HL-60/S4 (cell line): ENCODE measurements around the gene PCSK2.

ENCODE experiments used
- in situ Hi-C: fragments of 300-500 bp; cut with MboI; formaldehyde crosslinking; loops from 2 replicates; pipeline ENCODE4 v1.14.3; 2022; ENCODE audit warnings: low sequenced_read_pairs

The PCSK2 gene

DNA sequence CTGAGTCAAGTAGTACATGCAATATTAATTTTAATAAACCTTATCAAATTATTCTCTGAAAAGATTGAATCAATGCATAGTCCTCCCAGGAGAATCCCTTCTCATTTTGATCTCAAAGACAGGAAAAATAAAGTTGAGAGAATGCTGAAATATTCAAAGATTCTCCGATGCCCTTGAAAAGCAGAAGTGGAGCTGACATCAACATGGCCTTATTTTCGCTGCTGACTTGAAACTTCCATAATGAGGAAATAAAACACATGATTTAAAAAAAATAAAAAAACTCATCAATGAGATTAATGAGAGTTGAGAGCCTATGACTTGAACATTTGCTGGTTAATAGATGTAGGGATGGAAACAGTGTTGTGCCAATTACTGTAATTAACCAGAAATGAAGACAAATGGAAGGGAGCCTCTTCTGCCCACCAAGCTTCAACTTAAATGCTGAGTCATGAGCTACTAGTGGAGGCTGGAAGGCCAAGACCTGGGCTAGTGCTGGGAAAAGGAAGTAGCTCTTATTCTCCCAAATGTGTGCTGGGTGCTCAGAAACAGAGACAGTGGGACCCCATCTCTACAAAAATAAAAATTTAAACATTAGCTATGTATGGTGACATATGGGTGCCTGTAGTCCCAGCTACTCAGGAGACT, 164.4 kb downstream of the PCSK2 start:
- in situ Hi-C loops = no loop called here

DNA sequence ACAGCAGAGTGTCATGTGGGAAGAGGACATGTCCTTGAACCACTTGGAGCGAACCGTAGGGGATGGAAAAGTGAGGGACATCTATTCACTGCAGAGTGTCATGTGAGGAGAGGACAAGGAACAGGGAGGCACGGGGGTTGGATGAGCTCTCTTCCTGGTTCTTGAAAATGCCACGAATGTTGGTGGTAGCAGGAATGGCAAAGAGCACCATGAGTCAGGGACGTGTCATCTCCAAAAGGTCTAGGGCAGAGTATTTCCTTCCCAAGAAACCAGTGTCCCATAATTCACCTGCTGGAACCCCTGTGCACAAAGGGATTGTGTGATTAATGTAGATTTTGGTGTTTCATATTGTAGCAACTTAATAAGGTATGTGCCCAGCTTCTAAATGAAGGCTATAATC, 167.6 kb downstream of the PCSK2 start:
- in situ Hi-C loops = no loop called here

DNA sequence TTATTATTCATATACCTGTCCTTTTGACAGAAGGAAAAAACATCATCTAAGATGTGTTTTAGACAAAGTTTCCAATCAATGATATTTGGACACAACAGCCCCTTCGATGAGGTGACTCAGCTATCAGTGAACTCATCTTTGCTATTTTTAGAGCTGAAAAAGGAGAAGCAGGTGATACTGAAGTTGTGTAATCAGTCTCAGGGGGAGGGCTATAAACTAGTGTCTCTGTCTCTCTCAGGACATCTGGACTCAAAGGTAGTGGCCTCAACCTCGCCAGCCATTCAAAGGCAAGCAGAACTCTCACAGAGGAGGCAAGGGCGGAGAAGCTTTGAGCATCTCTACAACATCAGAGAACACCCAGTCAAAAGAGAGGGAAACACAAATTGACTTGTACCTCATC, 168.9 kb downstream of the PCSK2 start:
- in situ Hi-C loops = no loop called here

DNA sequence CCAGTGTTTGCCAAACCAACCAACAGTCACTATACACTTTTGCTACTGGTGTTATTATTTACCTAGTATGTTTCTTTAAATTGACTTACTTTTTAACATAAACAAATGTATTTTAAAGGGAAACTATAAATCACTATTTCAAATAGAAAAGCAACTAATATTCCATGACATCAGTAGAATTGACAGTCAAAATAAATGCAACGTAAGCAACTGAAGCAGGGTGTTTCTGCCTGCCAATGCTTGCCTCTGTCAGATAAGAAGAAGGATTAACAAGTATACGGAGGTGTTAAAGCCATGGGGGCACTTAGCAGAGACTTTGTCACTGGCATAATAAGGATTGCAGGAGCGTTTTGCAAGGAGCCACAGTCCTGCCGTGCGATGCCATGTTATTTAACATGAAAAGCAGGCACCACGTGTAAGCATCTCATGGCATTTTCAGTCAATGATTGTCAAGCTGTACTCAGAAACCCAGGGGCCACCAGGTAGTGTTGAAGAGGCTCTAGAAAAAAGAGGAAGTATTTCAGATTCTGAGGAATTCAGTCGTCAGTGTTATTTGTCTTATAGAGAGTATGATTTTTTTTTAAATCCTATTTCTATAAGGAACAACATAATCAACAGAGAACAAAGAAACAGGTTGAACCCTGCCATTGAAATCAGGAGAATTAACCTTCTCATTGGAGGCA, 172.6 kb downstream of the PCSK2 start:
- in situ Hi-C loops = no loop called here

DNA sequence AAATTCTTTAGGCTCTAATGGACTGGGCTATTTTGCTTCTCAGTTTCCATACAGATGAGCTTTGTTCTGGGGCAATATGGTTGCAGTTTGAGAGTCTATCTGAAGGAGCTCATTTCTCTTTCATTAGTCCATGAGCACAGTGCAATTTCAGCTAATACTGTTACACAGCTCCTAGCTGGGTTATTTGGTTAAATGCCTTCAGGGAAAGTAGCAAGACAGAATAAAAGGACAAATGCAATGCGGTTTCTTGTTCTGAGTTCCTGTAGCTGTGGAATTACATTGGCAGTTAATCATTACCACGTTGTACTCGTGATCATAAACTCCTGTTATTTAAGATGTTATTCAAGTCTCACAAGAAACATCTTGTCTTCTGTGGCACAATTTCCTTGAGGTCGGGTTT, 176.6 kb downstream of the PCSK2 start:
- in situ Hi-C loops = no loop called here

DNA sequence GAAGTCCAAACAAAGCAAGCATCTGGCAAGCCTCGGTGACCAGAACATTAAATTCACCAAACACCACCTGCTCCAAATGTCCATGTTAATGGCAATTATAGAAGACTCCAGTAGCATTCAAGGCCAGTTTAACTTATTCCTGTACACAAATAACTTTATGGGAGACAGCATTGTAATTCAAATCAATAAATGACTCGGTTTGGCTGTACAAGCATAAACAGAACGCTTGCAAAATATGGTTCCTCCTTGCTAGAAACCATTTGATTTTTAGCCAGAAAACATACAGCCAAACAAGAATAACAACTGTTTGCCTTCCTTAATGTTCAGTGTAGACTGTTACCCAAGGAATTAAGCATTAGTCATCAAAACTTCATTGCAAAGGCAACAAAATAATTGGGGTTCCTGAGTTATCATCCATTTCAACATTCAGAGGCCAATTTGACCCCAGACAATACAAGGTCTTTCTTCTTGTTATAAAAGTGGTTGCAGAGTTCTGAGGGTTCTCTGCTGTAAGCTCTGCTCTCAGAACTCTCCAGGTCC, 179.3 kb downstream of the PCSK2 start:
- in situ Hi-C loops = no loop called here

DNA sequence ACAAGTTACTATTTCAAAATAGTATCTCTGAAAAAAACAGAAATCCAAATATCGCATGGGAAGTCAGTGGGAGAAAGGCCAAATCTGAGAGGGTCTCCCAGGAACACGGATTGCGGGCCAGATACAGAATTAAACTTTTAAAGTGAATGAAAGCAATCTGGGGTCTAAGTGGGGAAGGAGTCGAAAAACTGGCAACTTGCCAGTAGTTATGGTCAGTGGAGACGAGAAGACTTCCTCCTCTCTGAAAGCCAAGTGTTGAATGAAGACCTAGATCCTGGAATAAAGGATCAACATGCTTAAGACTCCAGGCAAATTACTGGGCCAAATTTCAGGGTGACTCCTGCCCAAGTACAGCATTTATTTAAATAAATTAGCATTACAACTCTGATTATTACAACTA, 180.7 kb downstream of the PCSK2 start:
- in situ Hi-C loops = no loop called here

DNA sequence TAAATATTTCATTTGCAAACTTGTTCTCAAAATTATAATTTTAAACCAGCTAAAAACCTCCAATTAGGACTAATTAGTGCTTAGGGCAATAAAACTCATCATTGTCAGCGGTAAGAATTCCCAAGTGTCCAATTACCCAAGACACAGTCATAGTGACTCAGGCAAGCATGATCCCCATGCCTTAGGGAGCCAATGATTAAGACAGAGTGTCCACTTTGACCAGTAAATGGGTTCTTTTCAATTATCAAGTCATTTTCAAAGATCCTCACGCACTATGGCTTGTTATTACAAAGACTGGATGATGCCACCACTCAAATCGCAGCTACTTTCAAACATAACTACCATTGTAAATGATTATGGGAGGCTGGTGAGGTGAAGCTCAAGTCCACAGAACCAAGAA, 190.4 kb downstream of the PCSK2 start:
- in situ Hi-C loops = no loop called here

DNA sequence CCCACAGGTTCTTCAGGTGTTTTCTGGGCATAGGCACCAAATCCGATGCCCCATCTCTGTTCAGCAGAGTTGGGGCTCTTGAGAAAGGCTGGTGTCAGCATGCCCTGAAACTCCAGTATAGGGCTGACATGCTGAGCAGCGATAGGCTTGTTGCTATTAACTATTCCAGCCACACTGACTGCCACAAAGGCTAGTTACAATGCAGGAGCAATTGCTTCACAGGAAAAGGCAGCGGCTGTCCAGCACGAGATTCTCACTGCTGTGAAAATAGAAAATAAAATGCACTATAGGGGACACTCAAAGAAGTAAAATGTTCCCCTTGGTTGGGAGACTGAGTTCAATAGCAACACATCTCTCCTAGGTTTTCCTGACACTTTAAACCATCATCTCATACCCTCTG, 191.9 kb downstream of the PCSK2 start:
- in situ Hi-C loops = no loop called here

DNA sequence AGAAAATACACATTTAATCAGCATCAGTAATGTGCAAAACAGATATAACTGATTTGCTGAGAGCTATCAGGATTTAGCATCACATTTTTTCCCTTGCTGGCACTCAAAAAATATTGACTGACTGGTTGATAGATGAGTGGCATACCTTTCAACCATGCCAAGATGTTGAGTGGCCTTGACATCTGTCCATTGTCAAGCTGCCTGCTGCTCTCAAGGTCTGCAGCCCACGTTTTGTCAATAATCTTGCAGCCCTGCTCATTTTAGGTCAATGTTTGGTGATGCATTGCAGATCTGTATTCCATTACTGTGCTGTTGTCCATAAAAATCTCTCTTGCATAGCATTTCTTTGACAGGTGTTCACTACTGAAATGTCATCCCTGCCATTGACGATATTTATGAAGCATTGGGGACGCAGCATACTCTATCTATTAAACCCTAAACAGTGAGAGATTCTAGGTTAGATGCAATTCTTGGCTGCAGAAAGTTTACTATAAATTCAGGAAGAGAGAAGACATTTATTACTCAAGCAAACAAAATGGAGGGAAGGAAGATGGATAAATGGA, 192.7 kb downstream of the PCSK2 start:
- in situ Hi-C loops = no loop called here

DNA sequence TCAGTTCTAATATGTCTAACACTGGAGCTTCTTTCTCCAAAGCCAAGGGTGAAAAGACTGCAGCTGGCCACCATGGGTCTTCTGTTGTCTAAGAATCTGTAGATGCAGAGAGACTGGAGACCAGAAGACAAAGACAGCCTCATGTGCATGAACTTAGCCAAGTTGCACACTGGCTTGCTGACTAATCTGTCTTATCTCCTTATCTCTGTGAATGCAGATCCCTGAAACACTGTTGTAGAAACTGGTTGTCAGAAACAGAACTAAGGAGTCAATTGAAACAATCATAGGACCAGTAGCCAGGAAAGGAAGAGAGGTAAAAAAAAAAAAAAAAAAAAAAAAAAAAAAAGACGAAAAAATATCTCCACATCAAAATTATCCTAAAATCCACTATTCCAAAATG, 194.7 kb downstream of the PCSK2 start:
- in situ Hi-C loops = no loop called here

DNA sequence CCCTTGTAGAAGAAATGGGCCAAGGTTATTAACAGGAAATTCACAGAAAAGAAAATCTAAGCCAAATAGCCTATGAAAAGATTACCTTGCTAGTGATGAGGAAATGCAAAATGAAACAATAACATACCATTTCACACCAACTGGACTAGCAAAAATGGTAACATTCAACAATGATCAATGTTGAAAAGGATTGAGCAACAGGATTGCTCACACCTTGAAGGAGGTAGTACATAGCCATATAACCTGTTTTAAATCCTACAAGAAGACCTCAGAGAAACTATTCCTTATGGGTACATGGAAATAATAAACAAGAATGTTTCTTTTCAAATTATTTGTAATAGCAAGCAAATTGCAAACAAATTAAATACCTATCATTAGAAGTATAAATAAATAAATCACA, 196.9 kb downstream of the PCSK2 start:
- in situ Hi-C loops = no loop called here

DNA sequence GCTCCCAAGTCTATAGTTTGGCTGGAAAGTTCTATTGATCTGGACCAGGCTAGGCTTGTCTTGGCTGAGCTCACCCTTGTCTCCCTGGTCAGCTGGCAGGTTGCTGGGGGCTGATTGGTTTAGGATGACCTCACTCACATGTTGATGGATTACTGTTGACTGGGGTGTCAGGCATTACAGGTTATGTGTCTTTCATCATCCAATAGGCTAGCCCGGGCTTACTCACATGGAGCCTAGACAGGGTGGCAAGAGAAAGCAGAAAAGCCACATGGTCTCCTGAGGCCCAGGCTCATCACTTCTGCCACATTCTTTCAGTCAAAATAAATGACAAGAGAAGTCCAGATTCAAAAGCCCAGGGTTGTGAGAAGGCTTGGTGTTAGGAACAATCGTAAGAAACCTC, 200.8 kb downstream of the PCSK2 start:
- in situ Hi-C loops = loop anchor here (25.0 kb wide), 1 partner anchor 615 kb away; no protein-coding TSS in a partner anchor

DNA sequence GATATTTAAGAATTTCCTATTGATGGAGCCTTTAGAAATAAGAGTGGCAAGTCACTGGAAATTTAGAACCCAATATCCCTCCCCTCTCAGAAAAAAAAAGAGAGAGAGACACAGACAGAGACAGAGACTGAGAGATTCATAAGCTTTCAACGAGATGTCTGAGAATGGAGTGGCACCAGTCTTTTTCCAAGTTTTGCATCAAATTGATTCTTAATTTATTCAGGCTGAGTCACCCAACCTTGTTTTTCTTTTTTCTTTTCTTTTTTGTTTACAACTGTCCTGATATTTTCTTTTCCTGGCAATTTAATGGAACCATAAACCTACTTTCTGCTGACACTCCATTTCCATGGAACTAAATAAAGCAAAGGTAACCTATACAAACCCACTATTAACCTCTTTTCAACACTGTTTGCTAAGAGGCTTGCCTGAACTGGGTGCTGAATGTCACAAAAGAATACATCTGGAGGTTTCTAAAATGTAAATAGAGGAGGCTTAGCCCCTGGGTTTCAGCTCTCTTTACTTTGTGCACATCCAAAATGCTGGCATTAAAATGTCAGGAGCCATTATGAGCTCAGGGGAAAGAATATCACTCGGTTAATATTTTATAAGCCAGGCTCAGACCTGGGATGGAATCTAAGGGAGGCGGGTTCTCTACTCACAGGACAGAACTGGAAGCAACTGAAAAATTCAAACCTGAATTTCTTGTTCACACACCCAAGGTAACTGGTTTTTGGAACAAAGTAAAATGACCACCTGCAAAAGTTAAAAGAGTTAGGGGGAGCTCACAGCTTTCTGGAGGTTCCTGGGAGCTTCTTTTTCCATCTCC, 203.5 kb downstream of the PCSK2 start:
- in situ Hi-C loops = loop anchor here (25.0 kb wide), 1 partner anchor 618 kb away; no protein-coding TSS in a partner anchor

DNA sequence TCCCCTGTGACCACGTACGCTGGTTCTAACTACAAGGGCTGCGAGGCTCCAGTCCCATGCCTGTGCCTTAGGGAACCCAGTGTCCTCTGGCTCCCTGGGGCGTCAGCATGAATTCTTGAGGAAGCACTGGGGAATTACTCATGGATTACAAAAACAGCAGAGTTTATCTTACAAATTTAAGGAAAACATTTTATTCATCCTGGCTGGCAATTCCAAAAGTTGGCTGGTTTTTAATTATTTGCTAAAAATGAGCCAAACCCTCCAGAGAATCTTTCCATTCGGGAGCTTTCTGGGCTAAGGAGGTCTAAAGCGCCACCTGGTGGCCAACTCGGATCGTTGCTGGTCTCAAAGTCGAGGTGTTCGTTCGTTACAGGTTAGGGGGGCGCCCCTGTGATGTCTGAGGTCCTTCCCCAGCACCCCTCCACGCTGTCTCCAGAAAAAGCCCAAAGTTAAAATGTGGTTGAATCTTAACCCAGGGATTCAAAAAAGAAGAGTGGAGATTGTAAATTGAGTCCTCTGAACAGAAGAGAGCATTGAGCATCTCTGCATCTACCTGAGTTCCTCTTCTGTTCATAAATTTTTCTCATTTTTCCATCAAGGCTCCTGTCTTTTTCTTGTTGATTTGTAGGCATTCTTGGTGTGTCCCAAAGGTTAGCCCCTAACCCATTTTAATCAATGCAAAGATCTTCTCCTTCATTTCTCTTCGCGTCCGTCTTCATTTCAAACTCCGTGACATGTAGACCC, 205.0 kb downstream of the PCSK2 start:
- in situ Hi-C loops = loop anchor here (25.0 kb wide), 1 partner anchor 619 kb away; no protein-coding TSS in a partner anchor

DNA sequence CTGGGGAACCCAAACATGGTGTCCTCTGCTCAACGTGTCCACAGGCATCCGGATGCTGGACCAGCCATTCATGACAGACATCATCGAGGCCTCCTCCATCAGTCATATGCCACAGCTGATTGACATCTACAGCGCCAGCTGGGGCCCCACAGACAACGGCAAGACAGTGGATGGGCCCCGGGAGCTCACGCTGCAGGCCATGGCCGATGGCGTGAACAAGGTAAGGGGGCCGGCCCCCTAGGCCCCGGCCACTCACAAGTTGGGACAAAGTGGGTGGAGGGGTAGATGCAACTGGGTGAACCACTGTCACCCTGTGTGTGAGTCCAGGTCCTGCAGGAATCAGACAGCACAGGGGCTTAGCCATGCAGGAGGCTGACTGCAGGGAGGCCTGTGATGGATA, 209.8 kb downstream of the PCSK2 start:
- in situ Hi-C loops = loop anchor here (25.0 kb wide), 1 partner anchor 624 kb away; no protein-coding TSS in a partner anchor

DNA sequence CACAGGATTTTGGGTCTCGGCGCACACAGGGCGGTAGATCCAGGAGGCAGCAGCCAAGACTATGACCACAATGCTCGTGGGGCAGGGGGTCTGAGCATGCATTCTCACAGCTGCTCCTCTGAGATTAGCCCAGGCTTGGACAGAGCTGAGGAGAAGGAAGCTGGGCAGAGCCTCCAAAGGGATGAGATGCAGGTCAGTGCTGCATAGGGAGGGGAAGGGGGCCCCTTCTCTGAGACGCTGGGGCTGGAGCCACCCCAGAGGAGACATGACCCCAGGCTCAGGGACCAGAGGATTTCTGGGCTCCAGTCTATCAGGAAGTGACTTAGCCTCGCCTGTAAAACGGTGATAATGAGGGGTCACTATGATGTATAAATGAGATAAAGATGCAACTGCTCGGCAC, 210.4 kb downstream of the PCSK2 start:
- in situ Hi-C loops = loop anchor here (25.0 kb wide), 1 partner anchor 625 kb away; no protein-coding TSS in a partner anchor

DNA sequence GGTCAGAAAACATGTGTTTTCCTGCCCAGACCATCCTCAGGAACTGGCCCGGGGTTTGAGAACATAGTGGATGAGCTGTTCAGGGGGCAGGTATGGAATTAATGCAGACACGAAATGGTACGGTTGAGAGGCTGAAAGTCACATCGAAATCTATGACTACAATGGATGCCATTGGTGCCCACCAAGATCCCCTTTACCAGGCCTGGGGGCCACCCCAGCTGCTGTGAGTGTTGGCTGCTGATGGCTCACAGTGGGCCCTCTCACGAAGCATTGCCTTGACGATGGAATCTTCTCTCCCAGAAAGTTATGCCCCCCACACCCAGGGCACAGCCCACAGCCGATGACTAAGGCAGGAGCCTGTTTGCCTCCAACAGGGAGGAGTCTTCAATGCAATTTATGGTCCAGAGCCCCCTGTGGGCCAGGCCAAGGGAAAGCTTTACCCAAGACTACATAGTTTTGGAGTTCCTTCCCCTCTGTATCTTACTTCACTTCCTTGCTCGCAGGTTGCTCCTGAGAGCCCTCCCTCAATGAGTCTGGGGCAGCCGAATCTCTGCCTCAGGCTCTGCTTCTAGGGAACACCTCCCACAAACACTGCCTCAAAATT, 211.7 kb downstream of the PCSK2 start:
- in situ Hi-C loops = loop anchor here (25.0 kb wide), 1 partner anchor 626 kb away; no protein-coding TSS in a partner anchor

DNA sequence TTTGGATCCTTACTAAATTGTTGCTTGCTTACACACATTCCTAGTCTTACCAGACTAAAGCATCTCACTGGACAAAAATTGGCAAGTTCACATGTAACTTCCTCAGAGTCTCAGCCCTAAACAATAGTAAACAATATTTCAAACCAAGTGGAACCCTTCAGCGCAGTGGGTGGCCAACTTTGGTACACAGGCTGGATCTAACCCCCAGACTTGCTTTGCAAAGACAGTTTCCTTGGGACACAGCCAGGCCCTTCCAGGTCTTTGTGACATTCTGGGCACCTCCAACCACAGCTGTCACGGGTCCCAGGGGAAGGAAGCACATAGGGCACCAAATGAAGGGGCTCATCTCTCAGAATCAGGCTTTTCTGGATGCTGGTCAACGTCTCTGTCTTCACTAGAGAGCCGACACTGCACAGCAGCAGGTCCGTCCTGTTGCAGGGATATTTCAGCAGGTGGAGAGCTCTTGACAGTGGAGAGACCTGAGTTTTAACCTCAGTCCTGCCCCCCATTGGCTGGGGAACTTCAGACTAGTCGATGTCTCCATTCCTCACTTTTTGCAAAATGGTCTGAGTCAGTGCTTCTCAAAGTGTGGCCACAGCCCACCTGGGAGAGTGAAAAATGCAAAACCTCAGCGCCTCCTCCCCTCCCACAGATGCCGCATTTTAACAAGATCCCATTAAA, 212.9 kb downstream of the PCSK2 start:
- in situ Hi-C loops = loop anchor here (25.0 kb wide), 1 partner anchor 627 kb away; no protein-coding TSS in a partner anchor
